Ascending aorta (tissue), 2 donors: Measurements from ENCODE around the gene MIOX. TPM values are rescaled to one million over a fixed set of nuclear protein-coding genes. Genes with fewer than 3 reads are reported as not detected.

Source experiments
- DNase-seq, 2 donors: peaks; one replicate each; pipeline ENCODE4 v3.0.0-alpha.2; 2019; ENCODE audit warnings: low spot score in 2 of 2
- H3K27ac ChIP-seq, 2 donors: fragments of 200-600 bp; sonication (generic); one replicate each; pipeline ENCODE4 v1.5.1; 2016 to 2017; ENCODE audit warnings: mild to moderate bottlenecking in 1 of 2
- H3K27me3 ChIP-seq: fragments of 200-600 bp; sonication (generic); one replicate; pipeline ENCODE4 v1.5.1; 2017
- H3K36me3 ChIP-seq, 2 donors: fragments of 200-600 bp; sonication (generic); one replicate each; pipeline ENCODE4 v1.5.1; 2016
- H3K4me1 ChIP-seq, 2 donors: fragments of 200-600 bp; sonication (generic); one replicate each; pipeline ENCODE4 v1.5.1; 2016 to 2017; ENCODE audit warnings: mild to moderate bottlenecking in 1 of 2
- H3K4me3 ChIP-seq, 2 donors: fragments of 200-600 bp; sonication (generic); one replicate each; pipeline ENCODE4 v1.5.1; 2016 to 2017; ENCODE audit warnings: mild to moderate bottlenecking in 1 of 2
- H3K9me3 ChIP-seq, 2 donors: fragments of 200-600 bp; sonication (generic); one replicate each; pipeline ENCODE4 v1.5.1; 2016
- intact Hi-C: fragments of 100-400 bp; cut with DNase I; formaldehyde crosslinking; loops from one replicate; pipeline ENCODE4 v1.15.1; 2023
- total RNA-seq: library from RNA; depleted of rRNA; stranded (reverse); fragments of >200 nt; gene quantifications from one replicate; pipeline ENCODE4 v1.1.0, GENCODE V29; 2016
- TF ChIP-seq, protein P1 (sequence below), 3 experiments: fragments of 200-600 bp in 2 of 3; fragments of 450-650 bp in 1 of 3; sonication (generic) in 2 of 3; IDR thresholded peaks; one replicate each; pipeline ENCODE4 v1.5.1; 2016 to 2019; ENCODE audit warnings: antibody characterized with exemption in 3 of 3, mild to moderate bottlenecking in 1 of 3, moderate library complexity in 1 of 3

Gene MIOX
- total RNA-seq, 1 donor from 2014 or later, result not detected

DNA sequence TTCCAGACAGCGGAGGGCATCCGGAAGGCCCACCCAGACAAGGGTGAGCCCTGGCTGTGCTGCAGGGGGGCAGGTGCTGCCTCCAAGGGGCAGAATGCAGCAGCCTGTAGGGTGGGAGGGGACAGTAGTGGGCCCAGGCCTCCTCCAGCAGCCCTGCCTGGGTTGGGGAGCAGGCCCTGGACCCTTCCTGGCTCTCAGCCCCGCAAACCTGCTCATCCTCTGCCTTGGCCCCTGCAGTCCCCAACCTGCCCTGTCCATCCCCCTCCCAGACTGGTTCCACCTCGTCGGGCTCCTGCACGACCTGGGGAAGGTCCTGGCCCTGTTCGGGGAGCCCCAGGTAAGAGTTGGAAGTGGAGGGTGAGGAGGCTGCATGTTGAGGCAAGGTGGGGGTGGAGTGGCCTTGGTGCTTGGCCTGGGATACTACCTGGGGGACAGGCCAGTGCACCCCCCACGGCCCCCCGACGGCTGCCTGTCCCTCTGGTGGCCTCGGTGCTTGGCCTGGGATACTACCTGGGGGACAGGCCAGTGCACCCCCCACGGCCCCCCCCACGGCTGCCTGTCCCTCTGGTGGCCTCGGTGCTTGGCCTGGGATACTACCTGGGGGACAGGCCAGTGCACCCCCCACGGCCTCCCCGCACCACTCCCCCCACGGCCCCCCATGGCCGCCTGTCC, 1.5 kb downstream of the MIOX start:
- Histone ChIP-seq H3K4me3 (no peak overlapping the region), H3K36me3 (no peaks in the 10 kb centered on the region), H3K9me3 (no peaks in the 10 kb centered on the region), H3K4me1 (no peaks in the 10 kb centered on the region), H3K27ac (no peak overlapping the region), H3K27me3 (no peaks in the 10 kb centered on the region)
- intact Hi-C loops, result no loop called here
- TF ChIP-seq, protein P1, sequence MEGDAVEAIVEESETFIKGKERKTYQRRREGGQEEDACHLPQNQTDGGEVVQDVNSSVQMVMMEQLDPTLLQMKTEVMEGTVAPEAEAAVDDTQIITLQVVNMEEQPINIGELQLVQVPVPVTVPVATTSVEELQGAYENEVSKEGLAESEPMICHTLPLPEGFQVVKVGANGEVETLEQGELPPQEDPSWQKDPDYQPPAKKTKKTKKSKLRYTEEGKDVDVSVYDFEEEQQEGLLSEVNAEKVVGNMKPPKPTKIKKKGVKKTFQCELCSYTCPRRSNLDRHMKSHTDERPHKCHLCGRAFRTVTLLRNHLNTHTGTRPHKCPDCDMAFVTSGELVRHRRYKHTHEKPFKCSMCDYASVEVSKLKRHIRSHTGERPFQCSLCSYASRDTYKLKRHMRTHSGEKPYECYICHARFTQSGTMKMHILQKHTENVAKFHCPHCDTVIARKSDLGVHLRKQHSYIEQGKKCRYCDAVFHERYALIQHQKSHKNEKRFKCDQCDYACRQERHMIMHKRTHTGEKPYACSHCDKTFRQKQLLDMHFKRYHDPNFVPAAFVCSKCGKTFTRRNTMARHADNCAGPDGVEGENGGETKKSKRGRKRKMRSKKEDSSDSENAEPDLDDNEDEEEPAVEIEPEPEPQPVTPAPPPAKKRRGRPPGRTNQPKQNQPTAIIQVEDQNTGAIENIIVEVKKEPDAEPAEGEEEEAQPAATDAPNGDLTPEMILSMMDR (IDR thresholded peaks at IDR 0.05), result no peak
- DNase-seq, result no peak

DNA sequence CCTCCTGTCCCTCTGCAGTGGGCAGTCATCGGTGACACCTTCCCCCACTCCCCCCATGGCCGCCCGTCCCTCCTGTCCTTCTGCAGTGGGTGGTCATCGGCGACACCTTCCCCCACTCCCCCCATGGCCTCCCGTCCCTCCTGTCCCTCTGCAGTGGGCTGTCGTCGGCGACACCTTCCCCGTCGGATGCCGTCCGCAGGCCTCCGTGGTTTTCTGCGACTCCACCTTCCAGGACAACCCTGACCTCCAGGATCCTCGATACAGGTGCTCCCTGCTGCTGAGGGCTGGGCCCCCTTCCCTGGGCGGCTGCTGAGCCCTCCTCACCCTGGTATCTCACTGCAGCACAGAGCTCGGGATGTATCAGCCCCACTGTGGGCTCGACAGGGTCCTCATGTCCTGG, 2.2 kb downstream of the MIOX start:
- H3K4me1 ChIP-seq, result no peaks in the 10 kb centered on the region
- no peak overlapping the region for H3K27ac ChIP-seq
- intact Hi-C loops, result no loop called here
- no peak overlapping the region for H3K4me3 ChIP-seq
- TF ChIP-seq, protein P1 (IDR thresholded peaks at IDR 0.05), result no peak
- H3K27me3 ChIP-seq, result no peaks in the 10 kb centered on the region
- no peak for DNase-seq
- H3K9me3 ChIP-seq, result no peaks in the 10 kb centered on the region
- H3K36me3 ChIP-seq, result no peaks in the 10 kb centered on the region

DNA sequence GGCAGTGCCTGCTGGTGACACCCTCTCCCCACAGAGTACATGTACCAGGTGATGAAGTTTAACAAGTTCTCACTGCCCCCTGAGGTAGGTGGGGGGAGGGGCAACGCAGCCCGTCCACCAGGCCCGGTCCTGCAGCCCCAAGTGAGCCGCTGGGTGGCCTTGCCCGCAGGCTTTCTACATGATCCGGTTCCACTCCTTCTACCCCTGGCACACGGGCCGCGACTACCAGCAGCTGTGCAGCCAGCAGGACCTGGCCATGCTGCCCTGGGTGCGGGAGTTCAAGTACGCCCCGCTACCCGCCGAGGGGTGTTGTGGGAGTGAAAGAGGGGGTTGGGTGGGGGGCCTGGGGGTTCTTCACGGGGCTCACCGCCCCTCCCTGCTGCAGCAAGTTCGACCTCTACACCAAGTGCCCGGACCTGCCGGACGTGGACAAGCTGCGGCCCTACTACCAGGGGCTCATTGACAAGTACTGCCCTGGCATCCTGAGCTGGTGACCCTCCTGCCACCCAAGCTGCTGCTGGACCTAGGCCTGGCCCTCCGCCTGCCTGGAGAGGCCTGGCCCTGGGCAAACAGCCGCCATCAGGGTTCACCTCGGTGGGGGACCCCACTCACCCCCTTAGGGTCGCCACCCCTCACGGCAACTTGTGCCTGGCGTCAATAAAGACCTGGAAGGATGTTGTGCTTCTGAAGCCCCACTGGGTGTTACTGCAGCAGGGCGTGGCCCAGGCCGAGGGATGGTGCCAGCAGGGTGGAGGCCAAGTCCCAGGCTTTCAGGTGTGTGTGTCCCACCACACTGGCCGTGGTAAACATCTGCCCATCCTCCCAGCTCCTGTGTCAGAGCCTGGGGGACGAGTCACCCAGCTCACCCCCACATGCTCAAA, 2.9 kb downstream of the MIOX start:
- H3K27ac ChIP-seq, result no peak overlapping the region
- intact Hi-C loops, result no loop called here
- DNase-seq, result no peak
- H3K27me3 ChIP-seq, result no peaks in the 10 kb centered on the region
- no peak overlapping the region for H3K4me3 ChIP-seq
- H3K36me3 ChIP-seq, result no peaks in the 10 kb centered on the region
- H3K9me3 ChIP-seq, result no peaks in the 10 kb centered on the region
- no peaks in the 10 kb centered on the region for H3K4me1 ChIP-seq
- TF ChIP-seq, protein P1 (IDR thresholded peaks at IDR 0.05), result no peak

DNA sequence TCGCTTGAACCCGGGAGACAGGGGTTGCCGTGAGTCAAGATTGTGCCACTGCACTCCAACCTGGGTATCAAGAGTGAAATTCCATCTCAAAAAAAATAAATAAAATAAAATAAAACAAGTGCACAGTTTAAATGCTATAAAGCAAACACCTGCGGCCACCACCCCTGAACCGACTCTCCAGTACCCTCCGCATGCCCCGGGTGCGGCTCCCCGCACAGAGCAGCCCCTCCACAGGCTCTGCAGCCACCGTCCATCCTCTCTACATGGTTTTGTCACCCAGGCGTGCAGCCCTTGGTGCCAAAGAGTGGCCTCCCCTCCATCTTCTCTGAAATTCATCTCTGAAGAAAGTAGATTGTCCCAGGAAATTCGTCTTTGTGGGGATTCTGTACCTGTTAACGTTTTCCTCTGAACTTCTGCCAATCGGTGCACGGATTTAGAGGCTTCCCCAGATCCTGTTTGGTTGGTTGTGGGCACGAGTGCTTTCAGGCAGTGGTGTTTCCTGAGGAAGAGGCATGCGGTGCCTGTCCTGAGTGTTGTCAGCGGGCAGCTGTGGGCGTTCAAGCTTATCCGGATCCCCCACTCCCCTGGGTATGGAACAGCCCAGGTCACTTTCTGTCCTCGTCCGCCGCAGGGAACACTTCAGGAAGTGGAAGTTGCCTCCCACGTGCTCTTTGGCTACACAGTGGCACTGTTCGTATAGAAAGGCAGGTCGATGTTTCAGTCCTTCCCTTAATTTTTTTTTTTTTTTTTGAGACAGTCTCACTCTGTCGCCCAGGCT, 4.1 kb downstream of the MIOX start:
- Histone ChIP-seq H3K27ac (no peak overlapping the region), H3K4me1 (no peaks in the 10 kb centered on the region), H3K36me3 (no peaks in the 10 kb centered on the region), H3K4me3 (no peak overlapping the region), H3K9me3 (no peaks in the 10 kb centered on the region), H3K27me3 (no peaks in the 10 kb centered on the region)
- no peak for DNase-seq
- TF ChIP-seq, protein P1 (IDR thresholded peaks at IDR 0.05), result no peak
- intact Hi-C loops, result no loop called here

DNA sequence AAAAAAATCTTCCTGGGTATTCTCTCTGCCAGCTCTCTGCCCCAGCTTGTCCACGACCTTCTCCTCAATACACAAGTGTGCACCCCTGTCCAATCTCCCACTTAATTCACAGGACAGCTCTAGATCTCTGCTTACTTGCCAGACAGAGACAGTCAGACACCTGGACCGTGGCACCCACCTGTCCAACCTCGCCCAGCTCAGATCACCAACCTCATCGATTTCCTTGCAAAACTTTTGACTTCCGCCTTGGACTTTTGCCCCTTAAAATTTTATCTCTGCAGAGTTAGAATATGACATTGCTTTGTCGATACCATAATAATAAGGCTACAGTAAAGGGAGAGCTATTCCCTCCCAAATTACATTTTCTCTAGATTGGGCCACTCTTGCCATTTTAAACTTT, 10.4 kb downstream of the MIOX start:
- no peaks in the 10 kb centered on the region for H3K36me3 ChIP-seq
- H3K4me3 ChIP-seq, result no peak overlapping the region
- no peaks in the 10 kb centered on the region for H3K4me1 ChIP-seq
- TF ChIP-seq, protein P1 (IDR thresholded peaks at IDR 0.05), result no peak
- intact Hi-C loops, result no loop called here
- no peak for DNase-seq
- H3K27me3 ChIP-seq, result no peaks in the 10 kb centered on the region
- no peak overlapping the region for H3K27ac ChIP-seq
- no peaks in the 10 kb centered on the region for H3K9me3 ChIP-seq
